GM12864 (cell line): ENCODE measurements around the gene NOLC1.

ENCODE experiments used
- DNase-seq: peaks from one replicate; pipeline ENCODE4 v3.0.0-alpha.2; 2011; ENCODE audit warnings: low read depth
- H3K4me3 ChIP-seq: 2 replicates; pipeline ENCODE4 v1.5.1; 2011; ENCODE audit warnings: mild to moderate bottlenecking, low read depth, low read length, control low read depth
- CTCF ChIP-seq: IDR thresholded peaks from 2 replicates; pipeline ENCODE4 v1.5.1; 2011; ENCODE audit warnings: low read depth, mild to moderate bottlenecking, moderate library complexity, low read length, control low read depth, inconsistent platforms; ENCODE audit errors: missing control alignments

Gene NOLC1

GRCh38 chr10:102113261-102113955, 38.8 kb upstream of the NOLC1 start:
- TF ChIP-seq CTCF = no peak
- DNase-seq = no peak
- H3K4me3 ChIP-seq = peak overlapping the region; percentile 82

DNA sequence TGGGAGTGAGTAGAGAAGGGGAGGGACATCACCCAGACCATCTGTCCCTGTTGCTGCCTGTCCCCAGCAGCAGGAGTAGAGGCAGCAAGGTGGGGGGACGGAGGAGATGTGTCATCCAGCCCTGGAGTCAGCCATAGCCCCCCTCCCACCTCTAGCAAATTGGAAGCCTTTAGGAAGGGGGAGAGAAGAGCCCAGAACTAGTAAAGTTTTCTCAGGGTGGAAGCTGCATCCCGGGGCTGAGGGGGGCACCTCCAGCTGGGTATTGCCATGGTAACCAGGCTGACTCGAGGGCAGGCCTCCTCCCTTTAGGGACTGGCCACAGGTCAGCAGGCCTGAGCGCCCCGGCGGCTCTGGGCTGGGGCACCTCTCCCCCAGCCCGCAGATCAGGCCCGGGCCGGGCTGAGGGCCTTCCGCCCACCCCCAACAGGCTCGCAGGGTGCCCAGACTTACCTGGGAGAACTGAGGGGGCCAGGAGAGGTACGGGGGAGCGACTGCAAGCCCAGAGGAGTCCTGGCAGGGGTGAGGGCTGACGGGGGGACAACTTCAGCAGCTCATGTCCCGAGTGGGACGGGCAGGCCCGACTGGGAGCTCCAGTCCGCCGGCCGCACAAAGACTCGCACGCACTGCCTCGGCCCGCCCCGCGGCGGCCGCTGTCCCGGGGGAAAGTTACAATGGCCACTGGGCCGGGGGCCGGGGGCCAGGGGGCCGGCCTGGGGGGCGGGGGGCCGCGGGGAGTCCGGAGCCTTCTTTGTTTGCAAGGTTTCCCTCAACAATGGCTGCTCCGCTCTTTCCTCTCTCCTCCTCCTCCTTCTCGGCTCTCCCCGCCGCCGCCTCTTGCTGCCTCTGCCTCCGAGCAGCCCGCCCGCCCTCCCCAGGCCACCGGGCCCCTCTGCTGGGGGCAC, 38.0 kb upstream of the NOLC1 start:
- TF ChIP-seq CTCF = no peak
- DNase-seq = no peak
- H3K4me3 ChIP-seq = peak overlapping the region; percentile 82

- DNase-seq = no peak
- H3K4me3 ChIP-seq = peak overlapping the region; percentile 82
- no peak for TF ChIP-seq CTCF
Measured at GRCh38 chr10:102114861-102115618, 37.1 kb upstream of the NOLC1 start.

- H3K4me3 ChIP-seq = no peak overlapping the region
- no peak for DNase-seq
- TF ChIP-seq CTCF = no peak
Measured at GRCh38 chr10:102115775-102116174, 36.4 kb upstream of the NOLC1 start.

DNA sequence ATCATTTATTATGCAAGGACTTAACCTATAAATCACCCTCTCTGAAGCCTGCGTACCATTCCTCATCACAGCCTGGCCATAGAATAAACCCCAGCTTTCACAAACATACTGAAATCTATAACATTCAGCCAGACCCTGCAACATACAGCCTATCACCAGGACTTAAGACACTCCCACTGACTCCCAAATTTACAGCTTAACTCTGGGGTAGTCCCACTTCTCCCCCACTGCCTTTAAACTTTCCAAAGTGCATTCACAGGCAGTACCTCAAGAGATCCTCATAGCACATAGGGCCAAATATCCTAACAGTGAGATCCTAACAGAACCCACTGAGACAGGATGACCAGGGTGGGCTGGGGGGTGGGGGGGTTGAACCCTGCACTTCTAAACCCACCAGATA, 35.5 kb upstream of the NOLC1 start:
- no peak overlapping the region for H3K4me3 ChIP-seq
- DNase-seq = no peak
- no peak for TF ChIP-seq CTCF

DNA sequence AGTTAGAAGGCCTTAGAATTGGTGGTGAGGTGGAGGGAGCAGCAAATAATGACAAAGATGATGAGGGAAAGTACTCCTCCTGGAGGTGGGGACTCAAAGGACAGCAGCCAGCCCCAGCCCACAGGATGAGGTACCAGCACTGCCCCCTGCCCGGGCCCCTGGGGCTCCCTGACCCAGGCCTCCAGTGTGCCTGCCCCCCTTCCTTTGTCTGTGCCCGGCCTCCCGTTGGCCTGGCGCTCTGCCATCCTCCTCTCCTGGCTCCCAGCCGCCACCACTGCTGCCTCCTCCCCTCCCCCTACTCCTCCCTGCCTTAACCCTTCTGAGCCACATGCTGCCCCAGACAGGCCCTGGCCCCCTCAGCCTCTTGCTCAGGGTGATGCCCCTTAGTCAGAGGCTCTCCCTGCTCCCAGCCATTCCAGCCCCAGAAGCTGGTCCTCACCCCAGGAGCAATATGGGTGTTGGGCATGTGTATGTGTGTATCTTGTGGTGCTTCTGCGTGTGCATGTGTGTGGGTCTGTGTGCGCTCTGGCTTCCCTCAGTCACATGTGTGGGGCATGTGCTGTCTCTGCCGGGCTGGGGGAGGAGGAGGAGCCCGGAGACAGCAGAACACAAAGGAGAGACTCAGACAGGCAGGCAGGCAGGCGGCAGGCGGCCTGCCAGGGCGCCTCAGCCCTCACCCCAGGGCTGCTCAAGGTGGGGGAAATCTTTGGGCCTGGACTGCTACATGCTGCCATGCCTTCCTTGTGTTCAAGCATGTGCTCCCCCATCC, 34.6 kb upstream of the NOLC1 start:
- no peak for TF ChIP-seq CTCF
- no peak for DNase-seq
- no peak overlapping the region for H3K4me3 ChIP-seq
